Endodermal cell (in vitro differentiated cells): ENCODE measurements around the gene PAIP2. TPM values are rescaled to one million over a fixed set of nuclear protein-coding genes. Genes with fewer than 3 reads are reported as not detected.

Experiments used
- DNase-seq: peaks from one replicate; pipeline ENCODE4 v3.0.0-alpha.2; 2017
- H3K27ac ChIP-seq: 2 replicates; pipeline ENCODE4 v1.5.1; 2013; ENCODE audit warnings: mild to moderate bottlenecking, low read depth, low read length, moderate library complexity
- H3K27me3 ChIP-seq: 2 replicates; pipeline ENCODE4 v1.6.1; 2013; ENCODE audit warnings: mild to moderate bottlenecking, low read length, moderate library complexity; ENCODE audit not compliant: insufficient read depth, control insufficient read depth, poor library complexity, severe bottlenecking
- H3K36me3 ChIP-seq: 2 replicates; pipeline ENCODE4 v1.7.0; 2013; ENCODE audit warnings: mild to moderate bottlenecking, low read length, moderate library complexity; ENCODE audit not compliant: control insufficient read depth, insufficient read depth
- H3K4me1 ChIP-seq: one replicate; pipeline ENCODE4 v1.7.0; 2013; ENCODE audit warnings: low read length; ENCODE audit not compliant: control insufficient read depth, insufficient read depth
- H3K4me3 ChIP-seq: 2 replicates; pipeline ENCODE4 v1.5.1; 2013; ENCODE audit warnings: mild to moderate bottlenecking, low read length, moderate library complexity
- H3K9ac ChIP-seq: 2 replicates; pipeline ENCODE4 v1.6.1; 2013; ENCODE audit warnings: mild to moderate bottlenecking, low read length, moderate library complexity; ENCODE audit not compliant: poor library complexity, severe bottlenecking; ENCODE audit errors: extremely low read depth
- H3K9me3 ChIP-seq: 2 replicates; pipeline ENCODE4 v1.6.1; 2013; ENCODE audit warnings: mild to moderate bottlenecking, low read length, moderate library complexity; ENCODE audit not compliant: control insufficient read depth
- H3K27ac Mint-ChIP-seq: 2 replicates; pipeline ENCODE4 v1.8.0; 2020; ENCODE audit warnings: mixed read lengths
- H3K27me3 Mint-ChIP-seq: 2 replicates; pipeline ENCODE4 v1.8.0; 2021; ENCODE audit warnings: mild to moderate bottlenecking, mixed read lengths; ENCODE audit not compliant: insufficient read depth
- H3K36me3 Mint-ChIP-seq: 2 replicates; pipeline ENCODE4 v1.8.0; 2020; ENCODE audit warnings: low read depth, mixed read lengths
- H3K4me1 Mint-ChIP-seq: 2 replicates; pipeline ENCODE4 v1.8.0; 2020; ENCODE audit warnings: mixed read lengths
- H3K4me3 Mint-ChIP-seq: 2 replicates; pipeline ENCODE4 v1.8.0; 2020; ENCODE audit warnings: mild to moderate bottlenecking, moderate library complexity, mixed read lengths
- H3K9me3 Mint-ChIP-seq: 2 replicates; pipeline ENCODE4 v1.8.0; 2020; ENCODE audit warnings: mild to moderate bottlenecking, mixed read lengths
- WGBS, 2 experiments: methylation state at CpG; one replicate each; pipeline versions ENCODE4 v1.1.5 to v1.1.7; 2013; ENCODE audit warnings: missing lambda C conversion rate in 2 of 2, mixed read lengths in 1 of 2; ENCODE audit not compliant: insufficient coverage in 1 of 2, insufficient read length in 1 of 2; 5-methylcytosine and 5-hydroxymethylcytosine counted together
- total RNA-seq, 2 donors: library from RNA; stranded (reverse); fragmentation: NEBNext Ultra II Directional in 1 of 2; extraction: Animal tissue kit (Norgen Biotek cat#: 25700) in 1 of 2; gene quantifications; 2 replicates in 1 of 2; 3 replicates in 1 of 2; pipeline ENCODE4 v1.2.1, GENCODE V29; 2021
- TF ChIP-seq, protein P1 (sequence below): fragments of 200-600 bp; sonication (generic); conservative IDR thresholded peaks from 2 replicates; pipeline ENCODE4 v1.5.0; 2021; ENCODE audit warnings: antibody characterized with exemption, mild to moderate bottlenecking

Gene PAIP2
- total RNA-seq, 2 donors from 2014 or later, result 128 to 142 TPM

- Mint-ChIP-seq H3K9me3 (no peaks in the 10 kb centered on the region), H3K27me3 (peaks cover 21% of the 10 kb centered on the region), H3K27ac (peak within 1 kb of the TSS; percentile 78), H3K4me3 (peak within 1 kb of the TSS; percentile 68), H3K4me1 (peaks cover 30% of the 10 kb centered on the region), H3K36me3 (peaks cover 8% of the 10 kb centered on the region)
- peaks cover 7% of the 10 kb centered on the region for H3K4me1 ChIP-seq
- DNase-seq, result peak; percentile 79
- WGBS, 2 experiments, result 55 to 66% methylated on average over 38 to 76 of the region's 76 CpGs
- no peak within 1 kb of the TSS for H3K27ac ChIP-seq
- H3K36me3 ChIP-seq, result no peaks in the 10 kb centered on the region
- TF ChIP-seq, protein P1, sequence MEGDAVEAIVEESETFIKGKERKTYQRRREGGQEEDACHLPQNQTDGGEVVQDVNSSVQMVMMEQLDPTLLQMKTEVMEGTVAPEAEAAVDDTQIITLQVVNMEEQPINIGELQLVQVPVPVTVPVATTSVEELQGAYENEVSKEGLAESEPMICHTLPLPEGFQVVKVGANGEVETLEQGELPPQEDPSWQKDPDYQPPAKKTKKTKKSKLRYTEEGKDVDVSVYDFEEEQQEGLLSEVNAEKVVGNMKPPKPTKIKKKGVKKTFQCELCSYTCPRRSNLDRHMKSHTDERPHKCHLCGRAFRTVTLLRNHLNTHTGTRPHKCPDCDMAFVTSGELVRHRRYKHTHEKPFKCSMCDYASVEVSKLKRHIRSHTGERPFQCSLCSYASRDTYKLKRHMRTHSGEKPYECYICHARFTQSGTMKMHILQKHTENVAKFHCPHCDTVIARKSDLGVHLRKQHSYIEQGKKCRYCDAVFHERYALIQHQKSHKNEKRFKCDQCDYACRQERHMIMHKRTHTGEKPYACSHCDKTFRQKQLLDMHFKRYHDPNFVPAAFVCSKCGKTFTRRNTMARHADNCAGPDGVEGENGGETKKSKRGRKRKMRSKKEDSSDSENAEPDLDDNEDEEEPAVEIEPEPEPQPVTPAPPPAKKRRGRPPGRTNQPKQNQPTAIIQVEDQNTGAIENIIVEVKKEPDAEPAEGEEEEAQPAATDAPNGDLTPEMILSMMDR, result no peak
- H3K4me3 ChIP-seq, result peak within 1 kb of the TSS; percentile 75
- H3K9me3 ChIP-seq, result no peaks in the 10 kb centered on the region
- peaks cover 23% of the 10 kb centered on the region for H3K27me3 ChIP-seq
- peak within 1 kb of the TSS; percentile 25 for H3K9ac ChIP-seq
Observed at GRCh38 chr5:139394654-139395566, 53.3 kb downstream of the PAIP2 start, which contains the start of gene PROB1. TSS of gene PROB1 (minus strand) at chr5:139395104. CDS start at chr5:139395081, 23 bp downstream.

DNA sequence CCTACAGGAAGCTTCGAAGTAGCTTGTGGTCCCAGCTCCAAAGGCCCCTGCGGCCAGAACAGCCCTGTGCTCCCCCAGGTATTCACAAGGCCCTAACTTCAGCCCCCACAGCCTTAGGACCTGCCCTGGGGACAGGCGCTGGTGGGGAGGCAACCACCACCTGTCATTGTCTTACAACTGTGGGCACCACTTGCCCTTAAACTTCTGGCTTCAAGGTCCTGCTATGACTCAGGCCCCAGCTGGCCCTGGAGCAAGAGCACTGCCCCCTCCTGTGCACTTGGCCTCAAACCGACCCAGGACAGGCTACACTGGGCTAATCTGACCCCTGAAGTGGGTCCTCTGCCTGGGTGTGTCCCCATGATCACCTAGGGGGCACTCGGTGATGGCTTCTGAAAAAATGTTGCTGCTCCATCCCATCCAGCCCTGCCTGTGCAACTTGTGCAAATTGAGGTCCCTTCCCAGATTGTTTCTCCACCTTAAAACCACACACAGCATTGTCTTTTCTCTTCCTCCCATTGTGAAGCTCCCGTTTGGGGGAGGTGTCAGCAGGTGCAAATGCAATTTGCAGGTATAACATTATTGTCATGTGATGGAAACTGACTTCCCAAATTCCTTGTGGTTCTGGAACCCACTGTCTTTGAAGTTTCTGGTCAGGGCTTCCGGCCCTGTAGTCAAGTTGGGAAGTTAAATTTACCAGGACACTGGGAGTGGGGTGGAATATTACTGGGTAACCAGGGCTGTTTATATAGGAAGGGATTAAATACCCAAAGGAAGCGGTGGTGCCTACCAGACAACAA, 54.4 kb downstream of the PAIP2 start:
- Histone ChIP-seq H3K36me3 (no peaks in the 10 kb centered on the region), H3K4me3 (no peak overlapping the region), H3K9ac (no peak overlapping the region), H3K27me3 (peaks cover 23% of the 10 kb centered on the region), H3K9me3 (no peaks in the 10 kb centered on the region), H3K4me1 (peaks cover 7% of the 10 kb centered on the region), H3K27ac (no peak overlapping the region)
- 66 to 80% methylated on average over 3 to 8 of the region's 8 CpGs for WGBS, 2 experiments
- Mint-ChIP-seq H3K4me3 (peak overlapping the region; percentile 68), H3K36me3 (peaks cover 8% of the 10 kb centered on the region), H3K9me3 (no peaks in the 10 kb centered on the region), H3K4me1 (peaks cover 30% of the 10 kb centered on the region), H3K27me3 (peaks cover 21% of the 10 kb centered on the region), H3K27ac (peak overlapping the region; percentile 78)
- peak; percentile 71 for DNase-seq
- TF ChIP-seq, protein P1, result no peak

GRCh38 chr5:139396691-139397090, 55.0 kb downstream of the PAIP2 start:
- Histone ChIP-seq H3K4me3 (no peak overlapping the region), H3K9me3 (no peaks in the 10 kb centered on the region), H3K9ac (no peak overlapping the region), H3K27me3 (peaks cover 23% of the 10 kb centered on the region), H3K4me1 (peaks cover 7% of the 10 kb centered on the region), H3K36me3 (no peaks in the 10 kb centered on the region), H3K27ac (no peak overlapping the region)
- 75 to 85% methylated on average over 2 to 8 of the region's 8 CpGs for WGBS, 2 experiments
- H3K27me3 Mint-ChIP-seq, result peaks cover 18% of the 10 kb centered on the region
- H3K4me1 Mint-ChIP-seq, result peaks cover 24% of the 10 kb centered on the region
- H3K27ac Mint-ChIP-seq, result peak overlapping the region; percentile 78
- DNase-seq, result peak; percentile 70
- H3K4me3 Mint-ChIP-seq, result peak overlapping the region; percentile 68
- TF ChIP-seq, protein P1, result no peak
- H3K9me3 Mint-ChIP-seq, result no peaks in the 10 kb centered on the region
- H3K36me3 Mint-ChIP-seq, result peaks cover 13% of the 10 kb centered on the region
